NB4 (cell line): ENCODE results near the gene DOCK7.

Experiments
- CTCF ChIP-seq: IDR thresholded peaks from one replicate; pipeline ENCODE4 v1.5.1; 2012; ENCODE audit warnings: low read depth, low read length
- POLR2A ChIP-seq: IDR thresholded peaks from 2 replicates; pipeline ENCODE4 v1.6.1; 2011; ENCODE audit warnings: mild to moderate bottlenecking; ENCODE audit not compliant: insufficient read length; ENCODE audit errors: extremely low read depth

- no peak for TF ChIP-seq CTCF
- no peak for TF ChIP-seq POLR2A
These were observed 258.6 kb downstream of the DOCK7 start for GRCh38 chr1:62429581-62429980.
